22Rv1 (cell line): Measurements from ENCODE around the gene TSKU.
"Not testable (repeated sequence)": the region's sequence is repeated elsewhere in the genome, so short reads cannot be mapped to it uniquely, and the experiment has no call there.

Source experiments
- H3K27ac ChIP-seq: fragments of 450-650 bp; 2 replicates; pipeline ENCODE4 v1.5.1; 2017
- ZFX ChIP-seq: fragments of 450-650 bp; IDR thresholded peaks from 2 replicates; pipeline ENCODE4 v1.6.1; 2017; ENCODE audit warnings: antibody characterized with exemption, borderline replicate concordance
- TF ChIP-seq, protein P1 (sequence below): fragments of 450-650 bp; IDR thresholded peaks from 2 replicates; pipeline ENCODE4 v1.5.1; 2017; ENCODE audit warnings: mild to moderate bottlenecking

Gene TSKU

DNA sequence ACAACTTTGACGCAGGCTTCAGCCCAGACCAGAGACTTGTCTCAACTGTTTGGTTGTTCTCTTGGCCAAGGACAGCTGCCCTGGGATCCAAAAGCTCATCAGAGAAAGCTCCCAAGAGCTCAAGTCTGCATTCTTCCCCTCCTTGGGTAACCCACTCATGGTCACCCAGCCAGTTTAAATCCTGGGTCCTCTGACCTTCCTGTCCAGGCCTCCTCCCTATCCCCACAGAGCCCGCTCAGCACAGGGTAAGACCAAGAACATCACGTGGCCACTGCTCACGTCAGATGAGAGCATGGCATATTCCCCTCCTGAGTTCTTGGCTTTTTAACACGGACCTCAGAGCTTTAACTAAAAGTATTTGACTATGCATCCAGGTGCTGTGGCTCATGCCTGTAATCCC lies 25.8 kb downstream of the TSKU start:
- TF ChIP-seq ZFX: no peak
- TF ChIP-seq, protein P1, sequence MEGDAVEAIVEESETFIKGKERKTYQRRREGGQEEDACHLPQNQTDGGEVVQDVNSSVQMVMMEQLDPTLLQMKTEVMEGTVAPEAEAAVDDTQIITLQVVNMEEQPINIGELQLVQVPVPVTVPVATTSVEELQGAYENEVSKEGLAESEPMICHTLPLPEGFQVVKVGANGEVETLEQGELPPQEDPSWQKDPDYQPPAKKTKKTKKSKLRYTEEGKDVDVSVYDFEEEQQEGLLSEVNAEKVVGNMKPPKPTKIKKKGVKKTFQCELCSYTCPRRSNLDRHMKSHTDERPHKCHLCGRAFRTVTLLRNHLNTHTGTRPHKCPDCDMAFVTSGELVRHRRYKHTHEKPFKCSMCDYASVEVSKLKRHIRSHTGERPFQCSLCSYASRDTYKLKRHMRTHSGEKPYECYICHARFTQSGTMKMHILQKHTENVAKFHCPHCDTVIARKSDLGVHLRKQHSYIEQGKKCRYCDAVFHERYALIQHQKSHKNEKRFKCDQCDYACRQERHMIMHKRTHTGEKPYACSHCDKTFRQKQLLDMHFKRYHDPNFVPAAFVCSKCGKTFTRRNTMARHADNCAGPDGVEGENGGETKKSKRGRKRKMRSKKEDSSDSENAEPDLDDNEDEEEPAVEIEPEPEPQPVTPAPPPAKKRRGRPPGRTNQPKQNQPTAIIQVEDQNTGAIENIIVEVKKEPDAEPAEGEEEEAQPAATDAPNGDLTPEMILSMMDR: no peak
- H3K27ac ChIP-seq: no peak overlapping the region

DNA sequence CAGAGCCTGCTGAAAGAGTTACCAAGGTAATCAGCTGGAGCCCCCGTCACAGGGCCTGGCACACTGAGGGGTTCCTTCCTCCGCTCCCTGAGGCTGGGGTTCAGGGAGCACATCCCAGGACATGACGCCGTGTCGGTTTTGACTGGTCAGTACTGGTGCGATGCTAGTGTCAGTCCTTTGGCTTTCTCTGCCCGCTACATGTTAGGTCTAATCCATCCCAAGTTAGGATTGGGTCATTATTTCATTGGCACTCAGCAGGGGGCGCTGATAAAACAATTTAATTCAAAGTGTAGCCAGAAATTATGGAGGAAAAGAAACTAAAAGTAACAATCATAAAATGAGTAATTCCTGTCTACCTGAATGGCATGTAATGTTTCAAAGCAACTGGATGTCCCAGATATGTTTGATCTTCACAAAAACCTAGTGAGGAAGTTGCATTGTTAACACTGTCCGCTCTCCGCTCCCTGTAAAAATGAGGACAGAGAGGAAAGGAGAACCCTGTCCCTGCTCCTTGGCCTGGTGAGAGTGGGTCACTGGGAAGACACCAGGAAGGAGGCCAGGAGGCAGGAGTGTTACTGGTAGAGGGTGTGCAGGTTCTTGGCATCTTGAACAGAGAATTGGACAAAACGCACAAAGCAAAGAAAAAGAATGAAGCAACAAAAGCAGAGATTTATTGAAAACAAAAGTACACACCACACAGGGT lies 27.1 kb downstream of the TSKU start:
- H3K27ac ChIP-seq: no peak overlapping the region
- TF ChIP-seq, protein P1: peak; percentile 76
- TF ChIP-seq ZFX: no peak

DNA sequence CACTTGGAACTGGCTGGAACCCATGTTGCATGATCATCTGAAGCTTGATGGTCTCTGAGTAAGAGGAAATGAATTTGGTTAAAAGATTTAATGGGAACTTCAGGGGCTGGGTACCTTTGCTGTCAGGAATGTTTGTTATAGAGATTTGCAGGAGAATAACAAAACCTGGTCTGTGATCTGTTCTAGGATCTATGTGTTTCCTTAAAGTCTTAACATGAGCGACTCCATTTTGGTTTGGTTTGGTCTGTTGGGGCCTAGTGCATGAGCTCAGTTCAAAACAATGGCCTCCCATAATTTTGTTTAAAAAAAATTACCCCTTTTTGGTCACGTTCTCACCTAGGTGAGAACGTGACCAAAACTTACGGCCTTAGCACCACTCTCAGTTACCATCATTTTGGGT lies 28.1 kb downstream of the TSKU start:
- no peak overlapping the region for H3K27ac ChIP-seq
- TF ChIP-seq ZFX: no peak
- TF ChIP-seq, protein P1: no peak

DNA sequence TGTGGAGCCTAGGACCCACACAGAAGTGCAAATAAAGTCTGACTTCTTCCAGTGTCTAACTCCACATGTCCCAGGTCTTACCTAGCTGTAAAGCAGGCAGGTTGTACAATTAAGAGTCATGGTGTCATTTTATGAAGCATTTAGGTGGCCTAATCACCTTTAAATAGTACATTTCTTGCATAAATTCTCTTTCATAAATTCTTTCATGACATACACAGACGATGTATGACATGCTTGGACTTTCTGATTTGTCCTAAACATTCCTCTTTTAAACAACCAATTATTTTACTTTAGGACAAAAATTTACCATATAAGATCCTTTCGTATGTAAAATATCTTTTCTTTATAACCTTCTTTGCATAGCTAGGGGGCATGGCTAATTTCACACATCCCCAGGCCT lies 31.3 kb downstream of the TSKU start:
- no peak overlapping the region for H3K27ac ChIP-seq
- TF ChIP-seq, protein P1: no peak
- TF ChIP-seq ZFX: no peak

DNA sequence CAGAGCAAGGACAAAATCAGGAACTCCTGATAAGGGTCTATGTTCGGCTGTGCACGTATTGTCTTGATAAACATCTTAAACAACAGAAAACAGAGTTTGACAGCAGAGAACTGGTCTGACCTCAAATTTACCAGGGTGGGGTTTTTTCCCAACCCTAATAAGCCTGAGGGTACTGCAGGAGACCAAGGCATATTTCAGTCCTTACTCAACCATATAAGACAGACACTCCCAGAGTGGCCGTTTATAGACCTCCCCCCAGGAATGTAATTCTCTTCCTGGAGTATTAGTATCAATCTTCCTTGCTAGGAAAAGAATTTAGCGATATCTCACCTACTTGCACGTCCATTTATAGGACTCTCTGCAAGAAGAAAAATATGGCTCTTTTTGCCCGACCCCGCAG lies 32.5 kb downstream of the TSKU start:
- H3K27ac ChIP-seq: not testable (repeated sequence)

DNA sequence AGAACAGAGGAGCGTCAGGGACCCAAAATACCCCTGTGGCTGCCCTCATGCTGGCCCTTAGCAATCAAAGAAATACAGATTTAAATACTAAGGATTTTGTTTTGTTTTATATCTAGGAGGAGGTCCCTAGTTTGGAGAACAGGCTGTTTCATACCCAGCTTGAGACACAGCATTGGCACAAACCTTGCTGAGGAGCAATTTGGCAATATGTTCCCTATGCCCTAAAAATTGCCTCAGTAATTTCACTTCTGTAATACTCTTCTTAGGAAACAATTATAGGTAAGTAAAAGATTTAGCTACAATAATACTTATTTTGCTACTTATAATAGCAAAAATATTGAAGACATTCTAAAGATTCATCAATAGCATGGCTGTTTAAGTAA lies 37.0 kb downstream of the TSKU start:
- TF ChIP-seq, protein P1: no peak
- TF ChIP-seq ZFX: no peak
- H3K27ac ChIP-seq: no peak overlapping the region

DNA sequence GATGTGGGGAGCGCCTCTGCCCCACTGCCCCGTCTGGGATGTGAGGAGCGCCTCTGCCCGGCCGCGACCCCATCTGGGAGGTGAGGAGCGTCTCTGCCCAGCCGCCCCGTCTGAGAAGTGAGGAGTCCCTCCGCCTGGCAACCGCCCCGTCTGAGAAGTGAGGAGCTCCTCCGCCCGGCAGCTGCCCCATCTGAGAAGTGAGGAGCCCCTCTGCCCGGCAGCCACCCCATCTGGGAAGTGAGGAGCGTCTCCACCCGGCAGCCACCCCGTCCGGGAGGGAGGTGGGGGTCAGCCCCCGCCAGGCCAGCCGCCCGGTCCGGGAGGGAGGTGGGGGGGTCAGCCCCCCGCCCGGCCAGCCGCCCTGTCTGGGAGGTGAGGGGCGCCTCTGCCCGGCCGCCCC lies 38.2 kb downstream of the TSKU start:
- not testable (repeated sequence) for H3K27ac ChIP-seq

DNA sequence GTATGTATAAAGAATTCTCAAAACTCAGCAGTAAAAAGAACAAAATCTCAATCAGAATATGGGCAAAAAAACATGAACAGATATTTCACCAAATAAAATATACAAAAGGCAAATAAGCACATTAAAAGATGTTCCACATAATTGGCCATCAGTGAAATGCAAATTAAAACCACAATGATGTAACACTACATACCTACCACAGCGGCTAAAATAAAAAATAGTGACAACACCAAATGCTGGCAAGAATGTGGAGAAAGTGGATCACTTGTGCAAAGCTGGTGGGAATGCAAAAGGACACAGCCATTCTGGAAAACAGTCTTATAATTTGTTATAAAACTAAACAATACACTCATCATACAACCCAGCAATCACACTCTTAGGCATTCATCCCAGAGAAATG lies 39.2 kb downstream of the TSKU start:
- H3K27ac ChIP-seq: no peak overlapping the region
- TF ChIP-seq, protein P1: no peak
- no peak for TF ChIP-seq ZFX
